H1 (cell line): ENCODE data around the gene SPACA4. TPM values are rescaled to one million over a fixed set of nuclear protein-coding genes. Genes with fewer than 3 reads are reported as not detected.

Source experiments
- CTCF ChIA-PET: fragments of 300-600 bp; sonication (Branson Sonifier 250); formaldehyde crosslinking; loops from one replicate; lab custom pipeline; 2021; ENCODE audit not compliant: partially characterized antibody; lab: Charles Lee
- POLR2A ChIA-PET: fragments of 300-600 bp; sonication (Branson Sonifier 250); formaldehyde crosslinking; loops from one replicate; lab custom pipeline; 2021; ENCODE audit warnings: inconsistent platforms; ENCODE audit not compliant: partially characterized antibody; lab: Charles Lee
- DNase-seq, 2 experiments: peaks; one replicate each; pipeline versions ENCODE4 v3.0.0 to v3.0.0-alpha.2; 2010 to 2022; ENCODE audit warnings: low spot score in 2 of 2, low read depth in 1 of 2, mixed read lengths in 1 of 2
- FAIRE-seq: peaks from 2 replicates; lab custom pipeline; 2011; peaks lifted over from hg19 to GRCh38; lab: Jason Lieb, UNC
- H2AFZ ChIP-seq: 2 replicates; pipeline ENCODE4 v1.8.1; 2012; ENCODE audit warnings: low read length, inconsistent platforms
- H2AK5ac ChIP-seq: 2 replicates; pipeline ENCODE4 v1.6.1; 2013; ENCODE audit warnings: low read depth, low read length
- H2BK120ac ChIP-seq: replicated peaks from 2 replicates; pipeline ENCODE3; 2013; ENCODE audit warnings: low read depth, low read length, inconsistent platforms
- H2BK12ac ChIP-seq: 2 replicates; pipeline ENCODE4 v1.6.1; 2013; ENCODE audit warnings: low read depth, low read length
- H2BK15ac ChIP-seq: 2 replicates; pipeline ENCODE4 v1.6.1; 2013; ENCODE audit warnings: low read length
- H2BK20ac ChIP-seq: 2 replicates; pipeline ENCODE4 v1.6.1; 2013; ENCODE audit warnings: low read length
- H2BK5ac ChIP-seq: 2 replicates; pipeline ENCODE4 v1.6.1; 2013; ENCODE audit warnings: low read depth, low read length
- H3K14ac ChIP-seq: 2 replicates; pipeline ENCODE4 v1.6.1; 2013; ENCODE audit warnings: inconsistent platforms; ENCODE audit not compliant: insufficient read length
- H3K18ac ChIP-seq: 2 replicates; pipeline ENCODE4 v1.6.1; 2013; ENCODE audit warnings: low read length; ENCODE audit errors: extremely low read depth
- H3K23ac ChIP-seq: 2 replicates; pipeline ENCODE4 v1.6.1; 2013; ENCODE audit warnings: inconsistent platforms; ENCODE audit not compliant: insufficient read length
- H3K23me2 ChIP-seq: 2 replicates; pipeline ENCODE4 v1.6.1; 2013; ENCODE audit warnings: low read depth, low read length
- H3K27ac ChIP-seq: 2 replicates; pipeline ENCODE4 v1.6.1; 2011; ENCODE audit warnings: low read depth, low read length, inconsistent platforms
- H3K27me3 ChIP-seq, 4 experiments: replicated peaks in 1 of 4; 1 replicate in 1 of 4; 2 replicates in 3 of 4; pipeline versions ENCODE4 v1.6.1 to v1.8.1; 2011 to 2013; ENCODE audit warnings: low read length in 3 of 4, mild to moderate bottlenecking in 3 of 4, inconsistent platforms in 2 of 4, mixed read lengths in 2 of 4, moderate library complexity in 1 of 4; ENCODE audit not compliant: control insufficient read depth in 3 of 4, insufficient read depth in 3 of 4; ENCODE audit errors: extremely low read depth in 1 of 4
- H3K36me3 ChIP-seq, 4 experiments: 2 replicates each; pipeline versions ENCODE4 v1.6.1 to v1.8.1; 2011 to 2013; ENCODE audit warnings: mild to moderate bottlenecking in 4 of 4, low read length in 3 of 4, moderate library complexity in 2 of 4, control low read depth in 1 of 4, inconsistent platforms in 1 of 4; ENCODE audit not compliant: insufficient read depth in 4 of 4, control insufficient read depth in 2 of 4
- H3K4ac ChIP-seq: replicated peaks from 2 replicates; pipeline ENCODE3; 2013; ENCODE audit warnings: low read length, low read depth, mixed read lengths, inconsistent platforms; ENCODE audit not compliant: insufficient read length
- H3K4me1 ChIP-seq, 4 experiments: replicated peaks in 1 of 4; 1 replicate in 1 of 4; 2 replicates in 3 of 4; pipeline versions ENCODE4 v1.6.1 to v1.8.1; 2011 to 2013; ENCODE audit warnings: low read length in 3 of 4, inconsistent platforms in 2 of 4, mixed read lengths in 1 of 4; ENCODE audit not compliant: insufficient read depth in 4 of 4, control insufficient read depth in 3 of 4
- H3K4me2 ChIP-seq, 2 experiments: 2 replicates each; pipeline versions ENCODE4 v1.6.1 to v1.8.1; 2011 to 2013; ENCODE audit warnings: low read depth in 2 of 2, low read length in 2 of 2, control low read depth in 1 of 2, inconsistent platforms in 1 of 2, mild to moderate bottlenecking in 1 of 2; ENCODE audit not compliant: insufficient read depth in 1 of 2
- H3K4me3 ChIP-seq, 4 experiments: fragments of 200-600, 300-600 bp in 1 of 4; sonication (generic), shearing (Covaris generic), sonication (Bioruptor Twin) in 1 of 4; 2 replicates each; pipeline versions ENCODE4 v1.5.1 to v1.8.1; 2011 to 2016; ENCODE audit warnings: low read length in 4 of 4, low read depth in 3 of 4, control low read depth in 2 of 4, inconsistent platforms in 2 of 4, mild to moderate bottlenecking in 2 of 4, mixed read lengths in 1 of 4, moderate library complexity in 1 of 4; ENCODE audit not compliant: insufficient read depth in 2 of 4; ENCODE audit errors: extremely low read depth in 1 of 4
- H3K56ac ChIP-seq: replicated peaks from 2 replicates; pipeline ENCODE3; 2013; ENCODE audit warnings: low read depth, mild to moderate bottlenecking, mixed read lengths, low read length, inconsistent platforms; ENCODE audit not compliant: insufficient read length
- H3K79me1 ChIP-seq: 2 replicates; pipeline ENCODE4 v1.6.1; 2013; ENCODE audit warnings: low read depth, low read length, control low read depth
- H3K79me2 ChIP-seq, 2 experiments: 2 replicates each; pipeline versions ENCODE4 v1.6.1 to v1.8.1; 2012 to 2013; ENCODE audit warnings: low read length in 2 of 2, mild to moderate bottlenecking in 2 of 2, inconsistent platforms in 1 of 2; ENCODE audit not compliant: insufficient read depth in 2 of 2, control insufficient read depth in 1 of 2
- H3K9ac ChIP-seq, 4 experiments: replicated peaks in 1 of 4; 1 replicate in 1 of 4; 2 replicates in 3 of 4; pipeline versions ENCODE4 v1.6.1 to v1.8.1; 2011 to 2013; ENCODE audit warnings: low read depth in 3 of 4, low read length in 3 of 4, control low read depth in 2 of 4, mild to moderate bottlenecking in 2 of 4, moderate library complexity in 2 of 4, inconsistent platforms in 1 of 4; ENCODE audit errors: extremely low read depth in 1 of 4
- H3K9me3 ChIP-seq, 2 experiments: 2 replicates each; pipeline versions ENCODE4 v1.6.1 to v1.8.1; 2012 to 2013; ENCODE audit warnings: mild to moderate bottlenecking in 2 of 2, moderate library complexity in 2 of 2, control low read depth in 1 of 2, inconsistent platforms in 1 of 2, low read depth in 1 of 2, low read length in 1 of 2, mixed read lengths in 1 of 2; ENCODE audit not compliant: insufficient read depth in 2 of 2
- H4K20me1 ChIP-seq, 2 experiments: replicated peaks in 1 of 2; 2 replicates each; pipeline versions ENCODE3 to v1.8.1; 2011 to 2013; ENCODE audit warnings: inconsistent platforms in 2 of 2, low read length in 2 of 2, mild to moderate bottlenecking in 1 of 2; ENCODE audit not compliant: insufficient read depth in 2 of 2, control insufficient read depth in 1 of 2
- H4K5ac ChIP-seq: 2 replicates; pipeline ENCODE4 v1.6.1; 2013; ENCODE audit warnings: low read length, low read depth, mixed read lengths, inconsistent platforms; ENCODE audit not compliant: insufficient read length
- H4K8ac ChIP-seq: 2 replicates; pipeline ENCODE4 v1.8.0; 2013; ENCODE audit warnings: mild to moderate bottlenecking, moderate library complexity, low read length, inconsistent platforms; ENCODE audit not compliant: insufficient read depth; ENCODE audit errors: extremely low read depth
- H4K91ac ChIP-seq: replicated peaks from 2 replicates; pipeline ENCODE3; 2013; ENCODE audit warnings: low read length, mixed read lengths, inconsistent platforms; ENCODE audit not compliant: insufficient read length
- ASH2L ChIP-seq: fragments of 200-600, 300-600 bp; sonication (generic); IDR thresholded peaks from one replicate; pipeline ENCODE4 v1.7.1; 2017; ENCODE audit warnings: low read length
- ATF3 ChIP-seq: IDR thresholded peaks from 2 replicates; pipeline ENCODE4 v1.6.1; 2011; ENCODE audit warnings: low read depth, mild to moderate bottlenecking, low read length; ENCODE audit not compliant: insufficient read depth
- BACH1 ChIP-seq: IDR thresholded peaks from 2 replicates; pipeline ENCODE4 v1.6.1; 2012; ENCODE audit warnings: low read length, improper control_type of control experiment
- CHD2 ChIP-seq: IDR thresholded peaks from 2 replicates; pipeline ENCODE4 v1.6.1; 2012; ENCODE audit warnings: low read length, improper control_type of control experiment
- EGR1 ChIP-seq: IDR thresholded peaks from 2 replicates; pipeline ENCODE4 v1.6.1; 2011; ENCODE audit warnings: low read depth, low read length, borderline replicate concordance
- POLR2AphosphoS5 ChIP-seq: IDR thresholded peaks from 2 replicates; pipeline ENCODE4 v1.6.1; 2011; ENCODE audit warnings: low read depth, low read length
- RBBP5 ChIP-seq: IDR thresholded peaks from 2 replicates; pipeline ENCODE4 v1.7.1; 2012; ENCODE audit warnings: low read depth, mild to moderate bottlenecking, inconsistent platforms, low read length, moderate library complexity, borderline replicate concordance
- RFX5 ChIP-seq: IDR thresholded peaks from 2 replicates; pipeline ENCODE4 v1.6.1; 2011; ENCODE audit warnings: low read depth, low read length, improper control_type of control experiment, borderline replicate concordance
- RNF2 ChIP-seq: fragments of 200-900, 300-1000 bp; sonication (generic); IDR thresholded peaks from 2 replicates; pipeline ENCODE4 v1.7.1; 2016; ENCODE audit warnings: borderline replicate concordance, low read depth, mild to moderate bottlenecking, antibody characterized with exemption, low read length; ENCODE audit not compliant: poor library complexity, severe bottlenecking; ENCODE audit errors: missing control alignments
- WGBS, 2 experiments: shearing (Covaris generic) in 1 of 2; methylation state at CpG; one replicate each; pipeline versions ENCODE4 v1.1.6 to v1.1.7; 2013 to 2015; ENCODE audit warnings: low lambda C conversion rate in 2 of 2, mixed read lengths in 2 of 2, inconsistent platforms in 1 of 2, low coverage in 1 of 2, missing lambda C conversion rate in 1 of 2; ENCODE audit not compliant: insufficient replicate concordance in 2 of 2, insufficient coverage in 1 of 2, insufficient read length in 1 of 2; ENCODE audit errors: extremely low coverage in 1 of 2, missing lambda C conversion rate in 1 of 2; 5-methylcytosine and 5-hydroxymethylcytosine counted together
- polyA plus RNA-seq, 7 experiments: library from polyadenylated mRNA; depleted of rRNA in 3 of 7; stranded (reverse) in 5 of 7; unstranded in 2 of 7; fragments of >200 nt in 5 of 7; fragments of 200-250 nt in 2 of 7; gene quantifications; 1 replicate in 5 of 7; 2 replicates in 1 of 7; 4 replicates in 1 of 7; pipeline versions ENCODE4 v1.2.1 to v1.2.3, GENCODE V29; 2011 to 2013; ENCODE audit warnings: missing spikeins in 2 of 7, mixed read lengths in 2 of 7
- total RNA-seq: library from RNA; stranded (reverse); fragmentation: NEBNext Ultra II Directional; extraction: Animal tissue kit (Norgen Biotek cat#: 25700); gene quantifications from 2 replicates; pipeline ENCODE4 v1.2.1, GENCODE V29; 2021
- TF ChIP-seq, protein P1 (sequence below): IDR thresholded peaks from 2 replicates; pipeline ENCODE4 v1.6.1; 2012; ENCODE audit warnings: inconsistent platforms

The SPACA4 gene
- total and polyA plus RNA-seq, 2 of the 8 experiments (the other 6 are each of a cell fraction or from before 2014, with no cell fraction given): not detected

GRCh38 chr19:48614436-48615230 lies 8.1 kb downstream of the SPACA4 start, which contains the start of gene FAM83E:
Gene FAM83E (minus strand): TSS chr19:48615076. CDS start chr19:48613372, 1,704 bp downstream.
- Histone ChIP-seq H2BK5ac (peak within 1 kb of the TSS; percentile 88), H3K56ac (peak within 1 kb of the TSS; percentile 35), H3K4me2 (peak within 1 kb of the TSS; percentile 58 to 66), H3K79me2 (peaks cover 20 to 29% of the 10 kb centered on the region in 2 experiments), H4K8ac (peak within 1 kb of the TSS; percentile 86), H3K18ac (peak within 1 kb of the TSS; percentile 90), H3K9ac (peak within 1 kb of the TSS in 3 of 4 experiments; percentile 26 to 50 (median 40); a peak in 6 of 7 replicates), H2BK15ac (no peak within 1 kb of the TSS), H2BK20ac (no peak within 1 kb of the TSS), H3K4me1 (peaks cover 0 to 45% (median 35%) of the 10 kb centered on the region in 4 experiments; a peak in 6 of 7 replicates), H3K27ac (peak within 1 kb of the TSS; percentile 80), H3K9me3 (no peaks in the 10 kb centered on the region), H3K4me3 (peak within 1 kb of the TSS; percentile 4 to 50 (median 21); a peak in 6 of 8 replicates), H3K36me3 (peaks cover 17 to 32% (median 21%) of the 10 kb centered on the region in 4 experiments), H4K5ac (peak within 1 kb of the TSS; percentile 58), H2BK120ac (no peak within 1 kb of the TSS), H3K4ac (no peak within 1 kb of the TSS), H2AK5ac (peak within 1 kb of the TSS; percentile 54; the same call in 1 of the 2 replicates), H4K91ac (peak within 1 kb of the TSS; percentile 68), H2AFZ (no peak within 1 kb of the TSS), H3K14ac (no peak within 1 kb of the TSS), H4K20me1 (peaks cover 25 to 39% of the 10 kb centered on the region in 2 experiments), H3K79me1 (peaks cover 4% of the 10 kb centered on the region; the same call in 1 of the 2 replicates), H3K27me3 (no peaks in the 10 kb centered on the region), H2BK12ac (peak within 1 kb of the TSS; percentile 90; the same call in 1 of the 2 replicates), H3K23me2 (peaks cover 4% of the 10 kb centered on the region; the same call in 1 of the 2 replicates), H3K23ac (no peak within 1 kb of the TSS)
- FAIRE-seq (no peak), DNase-seq (peak in 1 of 2 experiments; percentile 86)
- 22% methylated on average over 30 of the region's 31 CpGs; no CpG with 5 or more reads in 1 of the 2 experiments for WGBS, 2 experiments
- CTCF ChIA-PET: interaction anchor here (0.6 to 7.2 kb wide), 4 partner anchors 8 to 232 kb away, joined by 3 to 37 read pairs (median 5); partner anchors contain the start of gene SPACA4
- POLR2A ChIA-PET: interaction anchor here (0.5 to 30.9 kb wide), 31 partner anchors 2 to 319 kb away, joined by 3 to 788 read pairs (median 4); partner anchors contain the start of genes CA11, DBP, DHDH and FAM83E
- TF ChIP-seq ASH2L (no peak), RBBP5 (no peak), EGR1 (no peak), POLR2AphosphoS5 (peak; percentile 88), ATF3 (no peak), RNF2 (no peak), BACH1 (0 out of 2 replicates have a peak, but pooled peaks have one; percentile 3), RFX5 (peak; percentile 33; the same call in 1 of the 2 replicates), CHD2 (peak; percentile 32)
- TF ChIP-seq, protein P1, sequence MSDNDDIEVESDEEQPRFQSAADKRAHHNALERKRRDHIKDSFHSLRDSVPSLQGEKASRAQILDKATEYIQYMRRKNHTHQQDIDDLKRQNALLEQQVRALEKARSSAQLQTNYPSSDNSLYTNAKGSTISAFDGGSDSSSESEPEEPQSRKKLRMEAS: peak; percentile 49; the same call in 1 of the 2 replicates
